Measurements from ENCODE around the gene LMNTD2. TPM values are rescaled to one million over a fixed set of nuclear protein-coding genes. Genes with fewer than 3 reads are reported as not detected.

Gene LMNTD2
- total and polyA plus RNA-seq, 2 of the 13 experiments (the other 11 are each of a cell fraction or from before 2014, with no cell fraction given): 1.1 to 3.1 TPM

DNA sequence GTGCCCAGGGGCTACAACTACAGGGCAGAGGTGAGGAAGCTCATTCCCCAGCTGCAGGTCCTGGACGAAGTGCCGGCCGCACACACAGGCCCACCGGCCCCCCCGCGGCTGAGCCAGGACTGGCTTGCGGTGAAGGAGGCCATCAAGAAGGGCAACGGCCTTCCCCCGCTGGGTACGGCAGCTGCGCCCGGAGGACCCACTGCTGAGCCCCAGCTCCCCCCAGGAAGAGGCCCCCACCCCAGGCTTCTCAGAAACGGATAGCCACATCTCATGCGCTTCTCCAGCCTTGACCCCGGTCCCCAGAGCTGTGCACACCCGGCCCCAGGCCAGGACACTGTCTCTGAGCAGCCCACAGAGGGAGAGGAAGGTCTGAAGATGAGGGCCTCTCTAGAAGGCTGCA, 9.4 kb downstream of the LMNTD2 start:
- FAIRE-seq (no peak), DNase-seq (ENCODE audit: low spot score) (no peak), ATAC-seq (peak; percentile 21)
- 8% methylated on average over 2 of the region's 16 CpGs for WGBS (ENCODE audit: low lambda C conversion rate)
- Histone ChIP-seq H3K36me3 (replicated peaks in 1 of 2; ENCODE audit: control insufficient read depth in 1 of 2, insufficient read depth in 2 of 2, low read length in 2 of 2) (no peaks in the 10 kb centered on the region), H3K27me3 (ENCODE audit: control insufficient read depth in 1 of 2, insufficient read depth in 2 of 2, low read length in 2 of 2) (peaks cover 11 to 31% of the 10 kb centered on the region in 2 experiments), H4K20me1 (ENCODE audit: insufficient read depth, low read length) (no peaks in the 10 kb centered on the region), H3K9ac (ENCODE audit: insufficient read depth, low read depth, low read length) (no peak overlapping the region), H3K4me1 (ENCODE audit: insufficient read depth, low read length) (peaks cover 54% of the 10 kb centered on the region), H3K9me3 (ENCODE audit: low read length) (no peaks in the 10 kb centered on the region), H2AFZ (ENCODE audit: low read length) (no peak overlapping the region), H3K4me2 (ENCODE audit: low read depth, low read length) (peak overlapping the region; percentile 50), H3K79me2 (ENCODE audit: insufficient read depth, low read length) (no peaks in the 10 kb centered on the region), H3K27ac (ENCODE audit: extremely low read length, insufficient read depth, low read length) (no peak overlapping the region), H3K4me3 (replicated peaks in 1 of 3; ENCODE audit: insufficient read depth in 1 of 3, low read depth in 2 of 3, low read length in 3 of 3) (peak overlapping the region in 1 of 3 experiments; percentile 50; a peak in 1 of 6 replicates)
- TF ChIP-seq ZSCAN25 (CRISPR knock-in tag; IDR thresholded peaks at IDR 0.05): 0 out of 2 replicates have a peak, but pooled peaks have one; percentile 12
- TF ChIP-seq ZNF589 (CRISPR knock-in tag; conservative IDR thresholded peaks at IDR 0.05): peak; percentile 25; the same call in 1 of the 2 replicates
- TF ChIP-seq, protein P1, sequence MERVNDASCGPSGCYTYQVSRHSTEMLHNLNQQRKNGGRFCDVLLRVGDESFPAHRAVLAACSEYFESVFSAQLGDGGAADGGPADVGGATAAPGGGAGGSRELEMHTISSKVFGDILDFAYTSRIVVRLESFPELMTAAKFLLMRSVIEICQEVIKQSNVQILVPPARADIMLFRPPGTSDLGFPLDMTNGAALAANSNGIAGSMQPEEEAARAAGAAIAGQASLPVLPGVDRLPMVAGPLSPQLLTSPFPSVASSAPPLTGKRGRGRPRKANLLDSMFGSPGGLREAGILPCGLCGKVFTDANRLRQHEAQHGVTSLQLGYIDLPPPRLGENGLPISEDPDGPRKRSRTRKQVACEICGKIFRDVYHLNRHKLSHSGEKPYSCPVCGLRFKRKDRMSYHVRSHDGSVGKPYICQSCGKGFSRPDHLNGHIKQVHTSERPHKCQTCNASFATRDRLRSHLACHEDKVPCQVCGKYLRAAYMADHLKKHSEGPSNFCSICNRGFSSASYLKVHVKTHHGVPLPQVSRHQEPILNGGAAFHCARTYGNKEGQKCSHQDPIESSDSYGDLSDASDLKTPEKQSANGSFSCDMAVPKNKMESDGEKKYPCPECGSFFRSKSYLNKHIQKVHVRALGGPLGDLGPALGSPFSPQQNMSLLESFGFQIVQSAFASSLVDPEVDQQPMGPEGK (CRISPR knock-in tag; IDR thresholded peaks at IDR 0.05): peak; percentile 44
- no peak for TF ChIP-seq HIVEP1 (CRISPR knock-in tag; IDR thresholded peaks at IDR 0.05)
- peak; percentile 87 for TF ChIP-seq ZNF768 (CRISPR knock-in tag; IDR thresholded peaks at IDR 0.05)
- TF ChIP-seq ZNF788 (CRISPR knock-in tag; IDR thresholded peaks at IDR 0.05; ENCODE audit: borderline replicate concordance): no peak
- TF ChIP-seq, protein P2, sequence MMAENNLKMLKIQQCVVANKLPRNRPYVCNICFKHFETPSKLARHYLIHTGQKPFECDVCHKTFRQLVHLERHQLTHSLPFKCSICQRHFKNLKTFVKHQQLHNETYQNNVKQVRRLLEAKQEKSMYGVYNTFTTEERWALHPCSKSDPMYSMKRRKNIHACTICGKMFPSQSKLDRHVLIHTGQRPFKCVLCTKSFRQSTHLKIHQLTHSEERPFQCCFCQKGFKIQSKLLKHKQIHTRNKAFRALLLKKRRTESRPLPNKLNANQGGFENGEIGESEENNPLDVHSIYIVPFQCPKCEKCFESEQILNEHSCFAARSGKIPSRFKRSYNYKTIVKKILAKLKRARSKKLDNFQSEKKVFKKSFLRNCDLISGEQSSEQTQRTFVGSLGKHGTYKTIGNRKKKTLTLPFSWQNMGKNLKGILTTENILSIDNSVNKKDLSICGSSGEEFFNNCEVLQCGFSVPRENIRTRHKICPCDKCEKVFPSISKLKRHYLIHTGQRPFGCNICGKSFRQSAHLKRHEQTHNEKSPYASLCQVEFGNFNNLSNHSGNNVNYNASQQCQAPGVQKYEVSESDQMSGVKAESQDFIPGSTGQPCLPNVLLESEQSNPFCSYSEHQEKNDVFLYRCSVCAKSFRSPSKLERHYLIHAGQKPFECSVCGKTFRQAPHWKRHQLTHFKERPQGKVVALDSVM (CRISPR knock-in tag; IDR thresholded peaks at IDR 0.05): peak; percentile 31; the same call in 1 of the 2 replicates
- no TSS peak for BruUV-seq (replicated peaks)
- POLR2A ChIA-PET: interaction anchor here (0.6 to 1.5 kb wide), 5 partner anchors 9 to 148 kb away, joined by 3 to 5 read pairs (median 4); partner anchors contain the start of gene PHRF1
- in situ Hi-C loops (cut with HindIII; ENCODE audit: extremely low pct_ligation_motif_present, low pct_unique_long_range_greater_than_20kb) (loop anchor here (10.0 kb wide), 1 partner anchor 74 kb away; the partner anchor contains the start of genes CDHR5 and SCT), intact Hi-C loops (cut with micrococcal nuclease; ENCODE audit: unreplicated experiment) (loop anchor here (10.0 kb wide), 1 partner anchor 64 kb away; the partner anchor contains the start of gene IRF7)
- CTCF ChIA-PET (ENCODE audit: low intra/inter-chr PET ratio, low total read pairs): no interaction called here

All from HepG2 (cell line).